HG03103 (cell line): ENCODE results near the gene EIF4E1B.

Experiments
- ATAC-seq: cut with Tn5 transposase; IDR thresholded peaks from one replicate; pipeline ENCODE4 v1.9.1; 2021; ENCODE audit warnings: low read depth; ENCODE audit not compliant: unreplicated experiment

The EIF4E1B gene

DNA sequence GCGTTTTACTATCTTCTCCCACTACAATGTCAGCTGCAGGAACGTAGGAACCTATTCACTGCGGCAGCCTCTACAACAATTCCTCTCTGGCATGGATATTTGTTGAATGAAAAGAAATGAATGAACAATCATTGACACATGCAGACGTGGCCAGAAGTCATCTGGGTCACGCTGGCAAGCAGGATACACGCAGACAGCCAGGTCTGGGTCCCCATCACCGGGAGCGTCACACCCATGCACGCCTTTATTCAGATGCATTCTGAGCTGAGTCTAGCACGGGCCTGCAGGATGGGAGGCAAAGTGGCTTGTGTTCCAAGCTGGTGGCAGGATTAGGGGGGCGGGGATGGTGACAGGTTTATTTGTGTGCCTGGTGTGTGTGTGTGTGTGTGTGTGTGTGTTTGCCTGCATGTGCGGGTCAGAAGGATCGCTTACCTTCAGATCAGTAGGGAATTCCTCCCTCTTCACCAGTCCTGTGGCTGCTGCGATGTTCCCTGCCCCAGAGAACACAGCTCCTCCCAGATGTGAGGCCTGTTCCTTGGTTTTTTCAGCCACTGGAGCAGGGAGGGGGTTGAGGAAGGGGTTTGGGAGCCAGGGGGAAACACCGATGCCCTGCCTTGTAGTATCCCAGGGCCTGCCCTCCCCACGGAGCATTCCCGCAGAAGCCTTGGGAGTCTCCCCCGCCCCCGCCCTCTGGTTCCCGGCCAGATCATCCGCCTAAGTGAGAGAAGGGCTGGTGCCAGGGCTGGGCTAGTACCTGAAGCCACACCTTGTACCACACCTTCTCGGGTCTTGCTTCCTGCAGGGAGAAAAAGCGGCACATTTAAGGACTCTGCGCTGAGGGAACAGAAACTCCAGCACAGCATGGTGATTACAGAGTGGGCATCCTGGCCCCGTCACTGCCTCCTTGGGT lies 4.3 kb upstream of the EIF4E1B start:
- no peak for ATAC-seq

DNA sequence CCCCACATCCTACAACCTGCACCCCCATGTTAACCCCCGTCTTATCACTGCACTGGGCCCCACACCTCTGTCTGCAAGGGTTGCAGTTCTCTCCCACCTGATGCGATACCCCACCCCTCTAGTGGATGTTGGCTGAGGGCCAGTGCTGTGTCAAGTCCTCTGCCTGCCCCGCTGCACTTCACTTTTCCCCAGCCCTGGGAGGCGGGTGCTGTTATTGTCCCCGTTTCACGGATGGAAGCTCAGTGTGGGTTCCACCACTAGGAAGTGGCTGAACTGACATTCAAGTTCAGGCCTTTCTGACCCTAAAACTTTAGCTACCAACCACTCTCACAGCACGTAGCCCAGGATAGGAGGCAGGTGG lies 3.6 kb upstream of the EIF4E1B start:
- ATAC-seq: no peak

DNA sequence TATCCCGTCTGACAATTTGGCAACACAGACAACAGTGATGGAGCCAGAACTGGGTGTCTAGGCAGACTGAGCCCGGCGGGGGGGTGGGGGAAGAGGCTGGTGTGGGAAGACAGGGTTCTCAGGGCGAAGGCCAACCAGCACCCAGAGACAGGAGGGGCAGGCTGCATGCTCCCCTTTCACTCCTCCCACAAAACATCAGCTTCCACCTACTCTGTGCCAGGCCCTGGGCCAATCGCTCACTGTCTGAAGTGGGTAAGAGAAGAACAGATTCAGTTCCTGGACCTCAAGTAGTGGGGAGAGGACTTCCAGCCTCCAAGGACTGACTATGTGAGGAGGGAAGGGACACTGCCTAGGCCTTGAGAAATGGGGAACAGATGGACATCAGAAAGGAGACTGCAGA lies 2.9 kb upstream of the EIF4E1B start:
- ATAC-seq: no peak

DNA sequence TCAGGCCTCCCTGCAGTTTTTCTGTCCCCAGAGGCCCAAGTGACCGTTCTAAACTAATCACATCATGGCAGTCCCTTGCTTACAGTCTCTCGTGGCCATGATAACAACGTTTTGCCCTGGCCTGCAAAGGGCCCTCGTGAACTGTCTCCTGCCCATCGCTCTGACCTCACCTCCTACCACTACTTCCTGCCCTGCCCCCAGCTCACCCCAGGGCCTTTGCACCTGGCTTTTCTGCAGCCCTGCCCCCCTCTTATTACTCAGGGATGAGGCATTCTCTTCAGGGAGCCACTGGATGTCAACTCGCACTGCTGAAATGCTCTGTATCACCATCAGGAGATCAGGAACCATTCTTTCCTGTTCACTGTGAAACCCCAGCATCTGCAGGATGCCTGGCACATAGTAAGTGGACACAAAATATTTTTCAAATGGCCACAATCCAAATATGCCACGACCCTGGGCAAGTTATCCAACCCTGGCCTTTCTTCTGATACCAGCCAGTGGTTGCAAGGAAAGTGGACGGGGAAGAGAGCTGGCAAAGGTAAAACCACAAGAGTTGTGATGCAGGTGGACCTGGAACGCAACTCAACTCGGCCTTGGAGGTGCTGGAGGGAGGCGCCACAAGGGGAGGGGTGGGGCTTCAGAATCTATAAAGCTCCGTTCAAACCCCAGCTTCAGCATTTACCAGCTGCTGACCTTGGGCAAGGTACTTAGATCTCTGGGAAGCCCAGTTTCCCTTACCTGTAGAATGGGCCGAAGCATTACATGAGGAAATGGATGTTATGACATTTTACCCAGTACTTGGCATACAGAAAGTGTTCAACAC lies 1.9 kb upstream of the EIF4E1B start:
- no peak for ATAC-seq

DNA sequence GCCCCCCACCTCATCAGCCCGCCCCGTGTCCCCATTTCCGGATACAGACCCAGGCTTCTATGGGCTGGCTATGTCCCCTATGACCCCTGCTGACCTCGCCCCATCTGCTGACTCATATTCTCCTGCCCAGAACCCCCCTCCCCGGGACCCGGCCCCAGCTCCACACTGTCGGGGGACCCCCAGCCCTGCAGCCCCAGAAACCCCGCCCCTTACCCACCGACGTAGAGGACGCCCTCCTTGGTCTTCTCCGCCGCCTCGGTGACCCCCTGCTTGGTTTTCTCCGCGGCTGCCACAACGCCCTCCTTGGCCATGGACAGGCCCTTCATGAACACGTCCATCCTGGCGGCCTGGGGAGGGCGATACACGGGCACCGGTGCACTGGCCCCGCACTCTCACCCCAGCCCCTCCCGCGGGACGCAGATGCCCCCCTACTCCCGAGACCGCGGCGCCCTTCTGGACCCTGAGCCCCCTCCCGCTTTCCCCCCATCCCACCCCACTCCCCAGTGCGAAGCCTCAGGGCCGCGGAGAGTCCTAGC lies 1.1 kb upstream of the EIF4E1B start:
- ATAC-seq: no peak

DNA sequence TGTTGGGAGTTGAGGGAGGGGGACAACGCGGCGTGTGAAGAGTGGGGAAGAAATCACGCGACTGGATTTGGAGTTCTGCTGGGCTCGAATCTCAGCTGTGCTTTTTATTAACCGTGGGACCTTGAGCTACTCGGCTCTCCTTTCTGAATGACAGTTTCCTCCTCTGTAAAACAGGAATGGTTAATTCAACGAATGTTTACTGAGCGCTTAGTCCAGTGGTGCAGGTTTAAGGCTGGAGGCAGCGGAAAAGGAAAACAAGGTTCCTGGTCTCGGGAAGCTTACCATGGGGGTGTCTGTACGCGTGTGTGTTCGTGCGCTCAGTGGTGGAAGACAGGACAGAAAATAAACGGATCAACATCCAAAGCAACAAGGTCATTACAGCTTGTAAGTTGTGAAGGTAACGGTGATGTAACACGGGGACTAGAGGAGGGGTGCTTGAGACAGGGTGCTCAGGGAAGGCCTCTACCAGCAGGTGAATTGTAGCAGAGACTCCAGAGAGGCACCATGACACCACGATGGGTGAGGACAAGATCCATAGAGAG lies 277 bp downstream of the EIF4E1B start:
- ATAC-seq: no peak

DNA sequence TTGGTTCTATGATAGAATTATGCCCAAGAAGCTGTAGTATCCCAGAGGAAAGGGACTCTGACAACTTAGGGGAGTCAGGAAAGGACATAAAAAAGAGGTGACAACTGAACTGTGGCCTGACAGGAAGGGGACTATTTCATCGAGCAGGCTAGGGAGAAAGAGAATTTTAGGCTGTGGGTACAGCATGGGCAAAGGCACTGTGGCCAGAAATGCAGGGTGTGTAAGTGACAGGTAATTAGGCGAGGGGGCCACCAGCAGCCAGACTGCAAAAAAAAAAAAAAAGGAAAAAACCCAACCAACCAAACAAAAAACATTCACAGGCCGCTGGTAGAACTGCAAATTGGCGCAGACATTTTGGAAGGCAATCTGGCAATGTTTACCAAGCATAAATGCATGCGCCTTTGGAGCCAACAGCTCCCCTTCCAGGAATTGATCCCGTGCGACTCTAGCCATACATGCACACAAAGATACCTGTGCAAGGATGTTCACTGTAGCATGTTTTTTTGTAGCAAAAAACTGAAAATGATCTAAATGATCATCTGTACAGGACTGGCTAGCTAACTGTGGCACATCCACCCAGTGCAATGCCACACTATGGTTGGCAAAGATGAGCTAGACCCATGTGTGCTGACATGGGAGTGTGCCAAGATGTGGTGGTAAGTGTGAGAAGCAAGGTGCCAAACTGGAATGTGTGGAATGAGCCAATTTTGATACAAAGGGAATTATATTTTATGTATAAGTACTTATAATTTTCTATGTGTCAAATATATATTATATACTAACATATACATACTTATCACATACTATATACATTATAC lies 1.1 kb downstream of the EIF4E1B start:
- ATAC-seq: no peak

DNA sequence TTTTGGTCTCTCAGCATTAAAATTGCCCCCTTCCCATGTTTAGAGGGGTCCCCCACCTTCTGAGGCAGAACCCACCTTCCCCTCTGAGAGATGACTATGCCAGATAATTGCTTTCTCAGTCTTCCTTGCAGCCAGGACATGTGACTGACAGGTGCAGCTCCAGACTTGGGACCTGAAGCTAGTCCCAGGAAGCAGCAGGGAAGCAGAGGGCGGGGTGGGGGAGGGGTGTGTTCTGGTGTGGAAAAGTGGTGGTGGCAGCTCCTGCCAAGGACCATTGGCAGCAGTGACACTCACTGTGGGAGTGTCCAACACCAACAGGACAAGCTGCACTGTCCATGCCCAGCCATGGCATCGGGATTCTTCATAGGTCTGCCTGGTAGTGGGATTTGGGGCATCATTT lies 2.3 kb downstream of the EIF4E1B start:
- no peak for ATAC-seq

DNA sequence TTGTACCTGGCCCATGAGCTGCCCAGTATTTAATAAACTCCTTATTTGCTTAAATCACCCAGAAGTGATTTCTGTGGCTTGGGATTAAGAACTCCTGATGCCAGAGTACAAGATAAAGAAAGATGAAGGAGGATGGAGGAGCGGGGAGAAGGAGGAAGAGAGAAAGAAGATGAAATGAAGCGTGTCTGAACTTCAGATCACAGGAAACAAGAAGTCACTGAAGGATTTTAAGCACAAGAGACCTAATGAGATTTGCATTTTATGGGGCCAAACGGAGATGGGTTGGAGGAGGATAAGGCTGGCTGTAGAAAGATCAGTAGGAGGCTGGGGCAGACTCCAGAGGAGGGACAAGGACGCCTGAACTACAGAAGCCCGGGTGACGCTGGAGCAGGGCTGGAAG lies 3.1 kb downstream of the EIF4E1B start:
- no peak for ATAC-seq

DNA sequence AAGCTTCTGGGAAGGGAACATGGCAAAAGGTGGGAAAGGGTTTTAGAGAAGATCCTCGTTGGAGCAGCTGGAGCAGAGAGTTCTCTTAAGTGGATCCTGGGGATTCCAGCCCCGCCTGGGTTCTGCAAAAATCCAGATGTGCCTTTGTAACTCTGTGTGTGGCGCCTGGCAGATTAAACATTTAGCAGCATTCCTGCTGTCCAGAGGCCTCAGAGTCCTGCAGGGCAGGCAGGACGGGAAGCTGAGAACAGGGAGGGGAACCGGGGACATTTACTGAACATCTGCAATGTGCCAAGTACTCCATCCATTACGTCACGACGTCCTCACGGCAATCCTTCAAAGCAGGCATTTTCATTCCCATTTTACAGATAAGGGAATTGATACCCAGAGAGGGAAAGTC lies 6.0 kb downstream of the EIF4E1B start:
- ATAC-seq: no peak

DNA sequence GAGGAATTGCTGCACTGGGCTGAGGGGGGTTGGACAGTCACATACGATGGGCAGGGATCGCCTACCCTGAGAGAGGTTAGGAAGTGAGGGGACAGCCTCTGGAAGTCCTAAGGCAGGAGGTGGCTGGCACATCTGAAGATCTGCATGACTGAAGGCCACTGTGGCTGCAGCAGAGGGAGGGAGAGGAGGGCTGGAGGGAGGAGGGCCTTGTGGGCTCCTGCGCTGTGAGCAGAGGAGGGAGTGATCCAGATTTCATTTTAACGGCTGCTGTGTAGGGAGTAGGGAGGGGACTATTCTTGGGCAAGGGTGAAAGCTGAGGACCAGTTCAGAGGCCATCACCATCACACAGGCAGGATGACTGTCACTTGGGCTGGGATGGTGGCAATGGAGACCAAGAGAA lies 7.1 kb downstream of the EIF4E1B start:
- no peak for ATAC-seq

DNA sequence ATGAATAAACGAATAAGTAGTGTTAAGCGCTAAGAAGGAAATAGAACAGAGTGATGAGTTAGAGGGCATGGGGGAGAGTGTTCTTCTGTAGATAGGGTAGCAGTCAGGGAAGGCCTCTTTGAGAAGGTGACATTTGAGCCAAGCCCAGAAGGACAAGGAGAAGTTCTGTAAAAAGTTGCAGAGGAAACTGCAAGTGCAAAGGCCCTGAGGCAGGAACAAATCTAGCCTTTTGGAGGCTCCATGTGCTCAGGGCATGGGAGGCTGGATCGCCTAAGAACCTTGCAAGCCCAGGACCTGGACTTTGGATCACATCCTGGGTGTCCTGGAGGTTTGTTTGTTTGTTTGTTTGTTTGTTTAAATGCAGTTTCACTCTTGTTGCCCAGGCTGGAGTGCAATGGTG lies 8.0 kb downstream of the EIF4E1B start:
- no peak for ATAC-seq

DNA sequence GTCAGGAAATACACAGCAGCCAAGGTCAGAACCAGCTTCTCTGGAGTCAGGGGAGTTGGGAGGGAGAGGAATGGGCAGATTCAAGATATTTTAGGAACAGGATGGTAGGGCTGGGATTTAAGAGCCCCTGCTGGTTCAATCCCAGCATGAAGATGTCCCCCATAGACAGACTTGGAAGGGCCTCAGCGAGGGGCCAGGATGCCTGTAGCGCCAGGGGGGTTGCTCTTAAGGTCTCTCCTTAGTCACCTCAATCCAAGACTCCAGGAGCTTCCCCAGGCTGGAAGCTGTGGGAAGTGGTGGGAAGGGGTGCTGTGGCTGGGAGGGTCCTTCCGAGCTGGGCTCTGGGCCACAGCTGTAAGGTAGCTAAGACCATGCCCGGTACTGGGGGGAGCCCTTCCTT lies 8.7 kb downstream of the EIF4E1B start:
- no peak for ATAC-seq

DNA sequence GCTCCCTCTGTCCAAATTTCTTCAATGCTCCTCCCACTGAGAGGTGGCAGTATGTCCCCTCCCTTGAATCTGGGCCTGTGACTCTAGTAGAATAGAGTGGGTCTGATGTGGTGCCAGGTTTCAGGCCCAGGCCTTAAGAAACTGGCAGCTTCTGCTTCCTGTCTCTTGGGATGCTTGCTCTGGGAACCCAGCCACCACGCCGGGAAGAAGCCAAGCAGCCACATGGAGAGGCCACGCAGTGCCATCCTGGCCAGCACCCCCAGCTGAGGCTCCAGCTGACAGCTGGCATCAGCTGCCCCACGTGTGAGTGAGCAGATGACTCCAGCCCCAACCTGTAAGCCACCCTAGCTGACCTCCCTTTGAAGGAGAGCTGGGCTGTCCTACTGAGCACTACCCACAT lies 9.5 kb downstream of the EIF4E1B start:
- ATAC-seq: no peak

DNA sequence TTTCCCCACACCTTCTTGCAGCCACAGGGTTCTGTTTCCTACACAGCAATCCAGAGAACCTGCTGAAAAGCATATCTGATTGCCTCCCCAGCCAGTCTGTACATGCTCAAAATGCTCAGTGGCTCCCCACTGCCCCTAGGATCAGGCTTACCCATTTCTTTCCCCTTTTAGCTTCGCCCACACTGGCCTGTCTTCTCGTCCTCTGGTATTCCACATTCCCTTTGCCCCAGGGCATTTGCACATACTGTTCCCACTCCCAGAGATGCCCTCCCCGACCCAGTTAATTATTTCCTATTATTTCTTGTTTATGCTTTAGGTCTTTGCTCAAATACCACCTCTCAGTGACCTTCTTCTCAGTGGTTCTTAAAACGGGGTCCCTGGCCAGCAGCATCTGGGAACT lies 10.1 kb downstream of the EIF4E1B start:
- ATAC-seq: no peak

DNA sequence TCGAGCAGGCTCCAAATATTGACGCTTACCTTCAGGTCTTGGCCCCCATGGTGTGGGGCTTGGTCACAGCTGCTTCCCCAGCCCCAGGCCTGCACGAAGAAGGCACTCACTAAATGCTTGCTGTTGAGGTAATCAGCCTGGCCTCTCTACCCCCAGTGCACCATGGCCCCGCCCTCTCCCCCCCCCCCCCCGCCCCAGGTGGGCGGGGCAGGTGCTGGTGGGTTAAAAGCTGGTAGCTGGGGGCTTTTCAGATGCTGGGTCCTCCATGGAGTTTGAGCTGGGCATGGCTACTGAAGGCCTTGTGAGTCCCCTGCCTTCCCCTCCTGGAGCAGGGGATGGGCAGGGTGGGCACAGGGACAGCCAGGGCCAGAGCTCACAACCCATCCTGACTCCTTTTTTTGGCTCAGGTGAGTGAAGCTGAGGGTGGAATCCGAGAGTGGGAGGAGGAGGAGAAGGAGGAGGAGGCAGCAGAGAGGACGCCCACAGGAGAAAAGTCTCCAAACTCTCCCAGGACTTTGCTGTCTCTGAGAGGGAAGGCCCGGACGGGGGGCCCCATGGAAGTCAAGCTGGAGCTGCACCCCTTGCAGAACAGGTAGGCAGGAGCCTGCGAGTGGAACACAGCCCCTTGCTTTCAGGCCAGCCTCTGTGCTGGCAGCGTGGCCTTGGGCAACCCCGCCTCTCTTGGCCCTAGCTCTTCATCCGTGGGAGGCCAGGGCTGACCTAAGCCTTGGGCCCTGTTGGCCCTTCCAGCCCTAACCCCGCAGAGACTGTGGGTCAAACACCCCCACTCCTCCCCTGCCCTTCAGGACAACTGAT lies 12.4 kb downstream of the EIF4E1B start:
- ATAC-seq: no peak

DNA sequence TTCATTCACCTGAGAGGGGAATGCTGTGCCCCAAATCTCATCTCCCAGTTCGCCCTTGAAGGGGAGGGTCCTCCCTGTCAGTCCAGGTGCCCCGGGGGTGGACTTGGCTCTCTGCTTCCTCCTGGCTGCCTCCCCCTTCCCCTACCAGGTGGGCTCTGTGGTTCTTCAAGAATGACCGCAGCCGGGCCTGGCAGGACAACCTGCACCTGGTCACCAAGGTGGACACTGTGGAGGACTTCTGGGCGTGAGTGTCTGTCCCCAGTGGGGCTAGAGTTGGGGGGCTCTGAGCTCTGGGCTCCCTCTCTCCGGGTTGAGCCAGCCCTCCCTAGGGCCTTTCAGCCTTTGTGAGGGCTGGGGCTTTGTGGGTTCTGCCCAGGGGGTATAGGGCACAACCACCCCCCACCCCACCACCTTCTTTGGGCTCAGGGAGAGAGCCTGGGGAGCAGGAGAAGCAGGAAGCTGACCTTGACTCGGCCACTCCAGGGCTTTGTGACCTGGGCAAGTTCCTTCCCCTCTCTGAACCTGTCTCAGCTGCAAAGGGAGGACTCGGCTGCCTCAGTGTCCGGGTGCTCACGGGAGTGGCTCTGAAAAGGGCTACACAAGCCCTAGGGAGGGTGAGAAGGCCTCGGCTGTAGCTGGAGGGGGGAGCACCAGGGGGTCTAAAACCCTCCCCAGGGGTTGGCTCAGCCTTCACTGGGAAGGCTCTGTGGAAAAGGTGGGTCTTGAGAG lies 13.2 kb downstream of the EIF4E1B start:
- ATAC-seq: no peak

DNA sequence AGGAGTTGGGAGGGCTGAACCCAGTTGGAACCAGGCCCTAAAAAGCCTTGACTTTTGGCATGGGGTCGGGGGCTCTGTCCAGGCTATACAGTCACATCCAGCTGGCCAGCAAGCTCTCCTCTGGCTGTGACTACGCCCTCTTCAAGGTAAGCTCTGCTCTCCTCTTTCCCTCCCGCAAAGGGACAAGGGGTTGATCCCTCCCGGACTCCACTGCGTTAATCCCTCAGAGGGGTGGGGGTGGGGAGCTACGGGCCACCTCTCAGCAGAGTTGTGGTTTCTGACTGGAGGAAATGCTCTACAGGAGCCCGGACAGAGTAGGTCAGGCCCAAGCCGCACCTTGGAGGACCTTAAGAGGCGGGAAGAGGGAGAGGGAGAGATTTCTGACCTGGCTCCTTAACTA lies 13.8 kb downstream of the EIF4E1B start:
- ATAC-seq: no peak
